Hepatic stellate cell (primary cell): ENCODE data around the gene THBS4.
A peak's percentile ranks its signal among the peaks of the same experiment; 100 is the strongest.
"Not testable (repeated sequence)": the region's sequence is repeated elsewhere in the genome, so short reads cannot be mapped to it uniquely, and the experiment has no call there.

ENCODE experiments used
- DNase-seq: peaks from one replicate; pipeline ENCODE4 v3.0.0; 2011; ENCODE audit warnings: low spot score

Gene THBS4

GRCh38 chr5:80076131-80077050, 41.2 kb downstream of the THBS4 start:
- no peak for DNase-seq

- no peak for DNase-seq
Measured at GRCh38 chr5:80077051-80077714, 42.0 kb downstream of the THBS4 start.

GRCh38 chr5:80078921-80079320, 43.8 kb downstream of the THBS4 start:
- DNase-seq = no peak

- DNase-seq = no peak
Measured at GRCh38 chr5:80082281-80082680, 47.1 kb downstream of the THBS4 start.

GRCh38 chr5:80082731-80083100, 47.6 kb downstream of the THBS4 start:
- peak; percentile 72 for DNase-seq

GRCh38 chr5:80083101-80083890, 48.1 kb downstream of the THBS4 start:
- DNase-seq = peak; percentile 68

GRCh38 chr5:80090884-80091166, 55.7 kb downstream of the THBS4 start:
- no peak for DNase-seq

- peak; percentile 65 for DNase-seq
Measured at GRCh38 chr5:80091792-80092192, 56.6 kb downstream of the THBS4 start.

- DNase-seq = no peak
Measured at GRCh38 chr5:80092486-80093107, 57.4 kb downstream of the THBS4 start.

GRCh38 chr5:80093796-80094195, 58.6 kb downstream of the THBS4 start:
- DNase-seq = no peak

GRCh38 chr5:80094236-80094738, 59.1 kb downstream of the THBS4 start:
- no peak for DNase-seq

GRCh38 chr5:80097451-80097850, 62.3 kb downstream of the THBS4 start:
- no peak for DNase-seq

- DNase-seq = no peak
Measured at GRCh38 chr5:80101993-80102392, 66.8 kb downstream of the THBS4 start.

GRCh38 chr5:80103371-80103770, 68.2 kb downstream of the THBS4 start:
- no peak for DNase-seq

GRCh38 chr5:80105698-80106439, 70.7 kb downstream of the THBS4 start:
- no peak for DNase-seq

- no peak for DNase-seq
Measured at GRCh38 chr5:80106916-80107315, 71.8 kb downstream of the THBS4 start.

GRCh38 chr5:80109646-80110478, 74.7 kb downstream of the THBS4 start:
- no peak for DNase-seq

- not testable (repeated sequence) for DNase-seq
Measured at GRCh38 chr5:80111376-80111990, 76.3 kb downstream of the THBS4 start.

- DNase-seq = no peak
Measured at GRCh38 chr5:80114860-80115259, 79.7 kb downstream of the THBS4 start.

- no peak for DNase-seq
Measured at GRCh38 chr5:80116000-80116399, 80.9 kb downstream of the THBS4 start.
